ENCODE data around the gene PRODH. TPM values are rescaled to one million over a fixed set of nuclear protein-coding genes. Genes with fewer than 3 reads are reported as not detected.
"Not testable (repeated sequence)": the region's sequence is repeated elsewhere in the genome, so short reads cannot be mapped to it uniquely, and the experiment has no call there.

PRODH gene
- total RNA-seq, 2 donors from 2014 or later, result 0.33 to 3.4 TPM

GRCh38 chr22:18915550-18915949 lies 20.5 kb downstream of the PRODH start:
- DNase-seq (ENCODE audit: low spot score); intact Hi-C loops (cut with DNase I): not testable (repeated sequence)

- DNase-seq (ENCODE audit: low spot score); intact Hi-C loops (cut with DNase I): not testable (repeated sequence)
Observed at GRCh38 chr22:18914558-18914957, 21.5 kb downstream of the PRODH start.

GRCh38 chr22:18912264-18912946 lies 23.7 kb downstream of the PRODH start:
- DNase-seq (ENCODE audit: low spot score); intact Hi-C loops (cut with DNase I): not testable (repeated sequence)

GRCh38 chr22:18911535-18911934 lies 24.6 kb downstream of the PRODH start:
- DNase-seq (ENCODE audit: low spot score); intact Hi-C loops (cut with DNase I): not testable (repeated sequence)

- no peak for DNase-seq (ENCODE audit: low spot score)
- intact Hi-C loops (cut with DNase I), result no loop called here
Observed at GRCh38 chr22:18909556-18909955, 26.5 kb downstream of the PRODH start.

- intact Hi-C loops (cut with DNase I), result no loop called here
- DNase-seq (ENCODE audit: low spot score), result no peak
Observed at GRCh38 chr22:18906896-18907295, 29.2 kb downstream of the PRODH start.

GRCh38 chr22:18906410-18906745 lies 29.7 kb downstream of the PRODH start:
- intact Hi-C loops (cut with DNase I); DNase-seq (ENCODE audit: low spot score): not testable (repeated sequence)

GRCh38 chr22:18905540-18906409 lies 30.3 kb downstream of the PRODH start, which contains the start of gene DGCR6:
Gene DGCR6 (plus strand): TSS chr22:18906320. CDS start chr22:18906375, 55 bp downstream.
- no peak for DNase-seq (ENCODE audit: low spot score)
- intact Hi-C loops (cut with DNase I), result no loop called here

GRCh38 chr22:18896037-18896657 lies 39.9 kb downstream of the PRODH start:
- DNase-seq (ENCODE audit: low spot score); intact Hi-C loops (cut with DNase I): not testable (repeated sequence)

- intact Hi-C loops (cut with DNase I); DNase-seq (ENCODE audit: low spot score): not testable (repeated sequence)
Observed at GRCh38 chr22:18893775-18894174, 42.3 kb downstream of the PRODH start.

- DNase-seq (ENCODE audit: low spot score); intact Hi-C loops (cut with DNase I): not testable (repeated sequence)
Observed at GRCh38 chr22:18890510-18891192, 45.4 kb downstream of the PRODH start.

- no peak for DNase-seq (ENCODE audit: low spot score)
- intact Hi-C loops (cut with DNase I), result no loop called here
Observed at GRCh38 chr22:18888115-18888514, 48.0 kb downstream of the PRODH start.

- intact Hi-C loops (cut with DNase I); DNase-seq (ENCODE audit: low spot score): not testable (repeated sequence)
Observed at GRCh38 chr22:18884465-18884864, 51.6 kb downstream of the PRODH start.

GRCh38 chr22:18881260-18881659 lies 54.8 kb downstream of the PRODH start:
- DNase-seq (ENCODE audit: low spot score), result peak; percentile 58
- intact Hi-C loops (cut with DNase I), result not testable (repeated sequence)

Other genes with a start within 250 kb of the PRODH start
- 1 to 10 TPM; 1.0 to 3.5 TPM for gene DGCR6, start 30.0 kb downstream of the PRODH start, total RNA-seq
- 10 to 100 TPM; 28.3 to 35.2 TPM for gene DGCR2, start 186.1 kb upstream of the PRODH start, total RNA-seq
- gene TSSK2, start 195.0 kb upstream of the PRODH start, total RNA-seq, result not detected
- 10 to 100 TPM; 10.2 to 11.5 TPM for gene ESS2, start 208.4 kb upstream of the PRODH start, total RNA-seq
- gene GSC2, start 214.0 kb upstream of the PRODH start, total RNA-seq, result not detected
- 10 to 100 TPM; 46.2 to 47.8 TPM for gene SLC25A1, start 242.4 kb upstream of the PRODH start, total RNA-seq

All from posterior vena cava (tissue), 2 donors.